ENCODE data around the gene CSGALNACT2.

DNA sequence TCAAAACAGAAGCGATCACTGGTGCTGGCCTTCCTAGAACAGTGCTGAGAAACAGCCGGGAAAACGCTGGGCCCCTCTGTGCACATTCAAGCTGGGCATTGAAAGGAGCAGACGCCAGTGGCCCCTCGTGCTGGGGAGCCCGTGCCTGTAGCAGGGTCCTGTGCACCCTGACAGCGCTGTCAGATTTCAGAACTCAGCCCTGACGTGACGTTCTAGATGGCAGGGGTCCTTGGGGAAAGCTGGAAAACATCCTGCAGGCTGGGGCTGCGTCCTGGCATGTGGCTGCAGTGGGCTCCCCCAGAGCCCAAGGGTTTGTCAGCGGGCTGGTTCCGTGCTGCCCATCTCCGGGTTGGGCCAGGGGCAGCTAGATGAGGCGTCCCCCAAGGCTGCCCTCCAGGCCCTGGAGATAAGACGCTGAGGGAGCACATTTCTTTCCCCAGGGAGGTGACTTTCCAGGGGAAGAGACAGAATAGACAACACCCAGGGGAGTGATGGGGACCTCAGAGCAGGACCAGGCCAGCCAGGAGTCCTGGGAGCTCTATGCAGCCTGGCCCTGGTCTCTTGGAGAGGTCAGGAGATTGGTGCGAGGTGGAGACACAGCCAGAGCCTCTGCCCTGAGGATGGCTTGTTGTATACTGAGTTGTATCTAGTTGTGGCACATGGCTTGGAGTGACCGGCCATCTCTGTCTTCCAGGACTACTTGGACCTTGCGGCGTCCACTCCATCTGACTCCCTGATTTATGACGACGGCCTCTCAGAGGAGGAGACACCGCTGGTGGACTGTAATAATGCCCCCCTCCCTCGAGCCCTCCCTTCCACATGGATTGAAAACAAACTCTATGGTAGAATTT lies 12.1 kb upstream of the CSGALNACT2 start:
- TF ChIP-seq POLR2A (IDR thresholded peaks at IDR 0.05; ENCODE audit: low read length) (no peak), GATA1 (IDR thresholded peaks at IDR 0.05; ENCODE audit: low read depth, low read length) (no peak)

All from erythroblast (primary cell).